Choroid plexus epithelial cell (primary cell): ENCODE results near the gene DDX51.

ENCODE experiments used
- DNase-seq: peaks from one replicate; pipeline ENCODE4 v3.0.0-alpha.2; 2010; ENCODE audit warnings: low read depth
- H3K4me3 ChIP-seq: 2 replicates; pipeline ENCODE4 v1.5.1; 2011; ENCODE audit warnings: low read depth, mild to moderate bottlenecking, control low read depth, low read length, moderate library complexity
- CTCF ChIP-seq: conservative IDR thresholded peaks from 2 replicates; pipeline ENCODE4 v1.5.1; 2011; ENCODE audit warnings: low read depth, mild to moderate bottlenecking, control low read depth, inconsistent platforms, low read length, moderate library complexity

DDX51 gene

GRCh38 chr12:132144115-132144809 is at the start of gene DDX51, which contains the start of gene NOC4L:
DDX51 (minus strand) TSS chr12:132144319; CDS start chr12:132144296, 23 bp downstream.
NOC4L (plus strand) TSS chr12:132144457; CDS start chr12:132144489, 32 bp downstream.
- H3K4me3 ChIP-seq = peak within 1 kb of the TSS; percentile 91
- TF ChIP-seq CTCF = no peak
- DNase-seq = peak; percentile 96

- no peak for DNase-seq
- no peak for TF ChIP-seq CTCF
- no peak overlapping the region for H3K4me3 ChIP-seq
These were observed 47.8 kb upstream of the DDX51 start for GRCh38 chr12:132191715-132192553.

GRCh38 chr12:132190834-132191500 is 46.8 kb upstream of the DDX51 start:
- no peak for DNase-seq
- no peak overlapping the region for H3K4me3 ChIP-seq
- TF ChIP-seq CTCF = no peak

GRCh38 chr12:132190012-132190755 is 46.1 kb upstream of the DDX51 start:
- H3K4me3 ChIP-seq = peak overlapping the region; percentile 59
- no peak for DNase-seq
- TF ChIP-seq CTCF = no peak

GRCh38 chr12:132189378-132190011 is 45.4 kb upstream of the DDX51 start:
- DNase-seq = peak; percentile 85
- H3K4me3 ChIP-seq = peak overlapping the region; percentile 59
- no peak for TF ChIP-seq CTCF

GRCh38 chr12:132188916-132189325 is 44.8 kb upstream of the DDX51 start:
- DNase-seq = no peak
- TF ChIP-seq CTCF = no peak
- peak overlapping the region; percentile 59 for H3K4me3 ChIP-seq
